ENCODE data around the gene IMMP2L. TPM values are rescaled to one million over a fixed set of nuclear protein-coding genes. Genes with fewer than 3 reads are reported as not detected.

IMMP2L gene
- total and polyA plus RNA-seq, 4 donors = 7.3 to 21.1 (median 12.4) TPM

DNA sequence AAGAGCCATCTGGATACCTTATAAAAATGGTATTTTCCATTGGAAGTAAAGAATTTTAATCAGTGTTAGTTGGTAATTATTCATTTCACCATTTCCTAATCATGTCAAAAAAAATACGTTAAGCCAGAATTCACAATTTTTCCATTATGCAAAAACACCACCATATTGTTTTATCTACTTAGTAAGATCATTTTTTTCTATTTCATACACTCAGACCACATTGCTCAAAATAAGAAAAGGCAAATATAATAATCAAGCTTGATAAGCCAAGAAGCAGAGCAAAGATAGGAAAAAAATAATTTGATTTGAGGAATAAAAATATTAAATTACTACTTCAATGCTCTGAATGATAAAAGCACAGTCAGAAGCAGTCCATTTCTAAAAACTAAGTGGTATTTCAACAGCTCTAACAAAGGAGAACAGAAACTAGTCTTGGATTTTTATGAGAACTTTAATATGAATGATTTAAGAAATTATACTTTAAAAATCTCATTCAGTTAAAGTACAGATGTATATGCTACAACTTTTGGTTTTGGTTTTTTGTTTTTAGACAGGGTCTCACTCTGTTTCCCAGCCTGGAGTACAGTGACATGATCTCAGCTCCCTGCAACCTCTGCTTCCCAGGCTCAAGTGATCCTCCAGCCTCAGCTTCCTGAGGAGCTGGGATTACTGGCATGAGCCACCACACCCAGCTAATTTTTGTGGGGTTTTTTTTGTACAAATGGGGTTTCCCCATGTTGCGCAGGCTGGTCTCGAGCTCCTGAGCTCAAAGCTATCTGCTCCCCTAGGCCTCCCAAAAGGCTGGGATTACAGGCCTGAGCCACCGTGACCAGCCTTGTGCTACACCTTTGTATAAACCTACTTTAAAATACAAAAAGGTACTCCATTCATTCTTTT lies 424.7 kb downstream of the IMMP2L start:
- no peak overlapping the region for H3K27ac ChIP-seq (ENCODE audit: low read depth in 1 of 2, low read length in 2 of 2)
- no peak overlapping the region for H3K9ac ChIP-seq (ENCODE audit: low read depth in 1 of 2, low read length in 2 of 2)
- TF ChIP-seq HNF4A (conservative IDR thresholded peaks at IDR 0.05) (no peak), CTCF (IDR thresholded peaks at IDR 0.05; ENCODE audit: low read depth, low read length, missing input control) (no peak), JUND (IDR thresholded peaks at IDR 0.05) (no peak), TAF1 (conservative IDR thresholded peaks at IDR 0.05) (no peak), ATF3 (IDR thresholded peaks at IDR 0.05) (no peak), NR2F2 (IDR thresholded peaks at IDR 0.05) (no peak), MAX (IDR thresholded peaks at IDR 0.05) (no peak), HNF4G (IDR thresholded peaks at IDR 0.05) (no peak)
- TF ChIP-seq, protein P1, sequence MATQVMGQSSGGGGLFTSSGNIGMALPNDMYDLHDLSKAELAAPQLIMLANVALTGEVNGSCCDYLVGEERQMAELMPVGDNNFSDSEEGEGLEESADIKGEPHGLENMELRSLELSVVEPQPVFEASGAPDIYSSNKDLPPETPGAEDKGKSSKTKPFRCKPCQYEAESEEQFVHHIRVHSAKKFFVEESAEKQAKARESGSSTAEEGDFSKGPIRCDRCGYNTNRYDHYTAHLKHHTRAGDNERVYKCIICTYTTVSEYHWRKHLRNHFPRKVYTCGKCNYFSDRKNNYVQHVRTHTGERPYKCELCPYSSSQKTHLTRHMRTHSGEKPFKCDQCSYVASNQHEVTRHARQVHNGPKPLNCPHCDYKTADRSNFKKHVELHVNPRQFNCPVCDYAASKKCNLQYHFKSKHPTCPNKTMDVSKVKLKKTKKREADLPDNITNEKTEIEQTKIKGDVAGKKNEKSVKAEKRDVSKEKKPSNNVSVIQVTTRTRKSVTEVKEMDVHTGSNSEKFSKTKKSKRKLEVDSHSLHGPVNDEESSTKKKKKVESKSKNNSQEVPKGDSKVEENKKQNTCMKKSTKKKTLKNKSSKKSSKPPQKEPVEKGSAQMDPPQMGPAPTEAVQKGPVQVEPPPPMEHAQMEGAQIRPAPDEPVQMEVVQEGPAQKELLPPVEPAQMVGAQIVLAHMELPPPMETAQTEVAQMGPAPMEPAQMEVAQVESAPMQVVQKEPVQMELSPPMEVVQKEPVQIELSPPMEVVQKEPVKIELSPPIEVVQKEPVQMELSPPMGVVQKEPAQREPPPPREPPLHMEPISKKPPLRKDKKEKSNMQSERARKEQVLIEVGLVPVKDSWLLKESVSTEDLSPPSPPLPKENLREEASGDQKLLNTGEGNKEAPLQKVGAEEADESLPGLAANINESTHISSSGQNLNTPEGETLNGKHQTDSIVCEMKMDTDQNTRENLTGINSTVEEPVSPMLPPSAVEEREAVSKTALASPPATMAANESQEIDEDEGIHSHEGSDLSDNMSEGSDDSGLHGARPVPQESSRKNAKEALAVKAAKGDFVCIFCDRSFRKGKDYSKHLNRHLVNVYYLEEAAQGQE (IDR thresholded peaks at IDR 0.05) = no peak
- WGBS = 83% methylated on average over 4 of the region's 4 CpGs
- no peaks in the 10 kb centered on the region for H3K27me3 ChIP-seq (ENCODE audit: control insufficient read depth in 4 of 4, insufficient read depth in 4 of 4, low read length in 3 of 4)
- H3K36me3 ChIP-seq (ENCODE audit: control insufficient read depth in 4 of 4, insufficient read depth in 3 of 4, low read depth in 1 of 4, low read length in 3 of 4) = no peaks in the 10 kb centered on the region
- no peak for DNase-seq (ENCODE audit: low spot score)
- no peak overlapping the region for H3K4me3 ChIP-seq (ENCODE audit: low read depth in 1 of 3, low read length in 3 of 3)
- H3K4me1 ChIP-seq (ENCODE audit: control insufficient read depth in 4 of 4, insufficient read depth in 4 of 4, low read length in 3 of 4) = peaks cover 0 to 3% (median 0%) of the 10 kb centered on the region in 4 donors
- no peaks in the 10 kb centered on the region for H3K9me3 ChIP-seq (ENCODE audit: control insufficient read depth in 4 of 4, low read length in 3 of 4)

DNA sequence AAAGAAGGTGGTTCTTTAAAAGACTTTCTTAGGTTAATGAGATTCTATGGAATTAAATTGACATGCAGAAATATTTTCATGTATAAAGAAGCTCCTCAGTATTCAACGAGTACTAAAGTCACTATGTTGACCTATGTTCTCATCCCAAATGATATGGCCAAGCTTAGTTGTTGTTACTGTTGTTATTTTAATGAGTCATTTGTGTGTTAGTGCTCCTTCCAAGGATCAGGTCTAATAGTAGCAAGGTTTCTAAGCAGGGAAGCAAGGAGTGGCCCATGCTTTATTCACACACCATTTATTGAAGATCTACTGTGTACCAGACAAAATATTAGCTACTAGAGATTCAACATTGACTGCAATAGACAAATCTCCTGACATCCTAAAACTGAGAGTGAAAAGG lies 429.5 kb downstream of the IMMP2L start:
- Histone ChIP-seq H3K27ac (ENCODE audit: low read depth in 1 of 2, low read length in 2 of 2) (no peak overlapping the region), H3K36me3 (ENCODE audit: control insufficient read depth in 4 of 4, insufficient read depth in 3 of 4, low read depth in 1 of 4, low read length in 3 of 4) (no peaks in the 10 kb centered on the region), H3K4me3 (ENCODE audit: low read depth in 1 of 3, low read length in 3 of 3) (no peak overlapping the region), H3K9me3 (ENCODE audit: control insufficient read depth in 4 of 4, low read length in 3 of 4) (no peaks in the 10 kb centered on the region), H3K27me3 (ENCODE audit: control insufficient read depth in 4 of 4, insufficient read depth in 4 of 4, low read length in 3 of 4) (no peaks in the 10 kb centered on the region), H3K9ac (ENCODE audit: low read depth in 1 of 2, low read length in 2 of 2) (no peak overlapping the region), H3K4me1 (ENCODE audit: control insufficient read depth in 4 of 4, insufficient read depth in 4 of 4, low read length in 3 of 4) (peaks cover 0 to under 1% (median 0%) of the 10 kb centered on the region in 4 donors)
- no peak for DNase-seq (ENCODE audit: low spot score)
- TF ChIP-seq RXRA (IDR thresholded peaks at IDR 0.05) (no peak), FOXA2 (IDR thresholded peaks at IDR 0.05) (no peak), TAF1 (conservative IDR thresholded peaks at IDR 0.05) (no peak), HNF4G (IDR thresholded peaks at IDR 0.05) (no peak), NR2F2 (IDR thresholded peaks at IDR 0.05) (no peak), GABPA (IDR thresholded peaks at IDR 0.05 in 1 of 2, conservative IDR thresholded peaks at IDR 0.05 in 1 of 2) (no peak), JUND (IDR thresholded peaks at IDR 0.05) (no peak), YY1 (IDR thresholded peaks at IDR 0.05) (no peak), HNF4A (conservative IDR thresholded peaks at IDR 0.05) (no peak)
- TF ChIP-seq, protein P2, sequence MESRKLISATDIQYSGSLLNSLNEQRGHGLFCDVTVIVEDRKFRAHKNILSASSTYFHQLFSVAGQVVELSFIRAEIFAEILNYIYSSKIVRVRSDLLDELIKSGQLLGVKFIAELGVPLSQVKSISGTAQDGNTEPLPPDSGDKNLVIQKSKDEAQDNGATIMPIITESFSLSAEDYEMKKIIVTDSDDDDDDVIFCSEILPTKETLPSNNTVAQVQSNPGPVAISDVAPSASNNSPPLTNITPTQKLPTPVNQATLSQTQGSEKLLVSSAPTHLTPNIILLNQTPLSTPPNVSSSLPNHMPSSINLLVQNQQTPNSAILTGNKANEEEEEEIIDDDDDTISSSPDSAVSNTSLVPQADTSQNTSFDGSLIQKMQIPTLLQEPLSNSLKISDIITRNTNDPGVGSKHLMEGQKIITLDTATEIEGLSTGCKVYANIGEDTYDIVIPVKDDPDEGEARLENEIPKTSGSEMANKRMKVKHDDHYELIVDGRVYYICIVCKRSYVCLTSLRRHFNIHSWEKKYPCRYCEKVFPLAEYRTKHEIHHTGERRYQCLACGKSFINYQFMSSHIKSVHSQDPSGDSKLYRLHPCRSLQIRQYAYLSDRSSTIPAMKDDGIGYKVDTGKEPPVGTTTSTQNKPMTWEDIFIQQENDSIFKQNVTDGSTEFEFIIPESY (IDR thresholded peaks at IDR 0.05) = no peak
- TF ChIP-seq, protein P1 (IDR thresholded peaks at IDR 0.05) = no peak
- WGBS = 90% methylated on average over 1 of the region's 1 CpG

Measured in liver (tissue), 9 donors.